SK-N-SH (cell line): Measurements from ENCODE around the gene THAP2. TPM values are rescaled to one million over a fixed set of nuclear protein-coding genes. Genes with fewer than 3 reads are reported as not detected.

Experiments
- CTCF ChIA-PET: fragments of 300-600, 350-600 bp; formaldehyde crosslinking; extraction: SDS; loops from one replicate; lab custom pipeline; 2021; lab: Yijun Ruan, JAX
- POLR2A ChIA-PET: fragments of 350-600 bp; sonication (Branson Sonifier 250); formaldehyde crosslinking; extraction: SDS; loops from one replicate; lab custom pipeline; 2020; ENCODE audit warnings: antibody characterized with exemption, inconsistent platforms; lab: Yijun Ruan, JAX
- DNase-seq: peaks from one replicate; pipeline ENCODE4 v3.0.0; 2012
- H2AFZ ChIP-seq: fragments of 200-600 bp; sonication (generic); 2 replicates; pipeline ENCODE4 v1.8.1; 2016; ENCODE audit warnings: antibody characterized with exemption, mild to moderate bottlenecking, low read depth
- H3F3A ChIP-seq: fragments of 200-600 bp; sonication (generic); replicated peaks from 2 replicates; pipeline ENCODE3; 2016; ENCODE audit warnings: antibody characterized with exemption, mild to moderate bottlenecking; ENCODE audit not compliant: insufficient read depth
- H3K27ac ChIP-seq, 2 experiments: fragments of 200-500 bp in 1 of 2; fragments of 200-600 bp in 1 of 2; sonication (Bioruptor generic) in 1 of 2; sonication (generic), shearing (Covaris generic) in 1 of 2; 2 replicates each; pipeline versions ENCODE4 v1.5.1 to v1.6.1; 2014 to 2016; ENCODE audit warnings: low read depth in 2 of 2, inconsistent platforms in 1 of 2, low read length in 1 of 2, mild to moderate bottlenecking in 1 of 2, mixed read lengths in 1 of 2
- H3K27me3 ChIP-seq: fragments of 200-600 bp; sonication (generic), shearing (Covaris generic); 2 replicates; pipeline ENCODE4 v1.6.1; 2016; ENCODE audit warnings: mixed run types; ENCODE audit not compliant: insufficient read depth
- H3K36me3 ChIP-seq, 2 experiments: fragments of 200-500 bp in 1 of 2; fragments of 200-600 bp in 1 of 2; sonication (Bioruptor generic) in 1 of 2; sonication (generic) in 1 of 2; replicated peaks in 1 of 2; 2 replicates each; pipeline versions ENCODE3 to v1.5.1; 2014 to 2016; ENCODE audit warnings: low read length in 1 of 2, mild to moderate bottlenecking in 1 of 2; ENCODE audit not compliant: insufficient read depth in 2 of 2, control insufficient read depth in 1 of 2
- H3K4me1 ChIP-seq, 2 experiments: fragments of 200-500 bp in 1 of 2; fragments of 200-600 bp in 1 of 2; sonication (Bioruptor generic) in 1 of 2; sonication (generic), shearing (Covaris generic) in 1 of 2; 2 replicates each; pipeline versions ENCODE4 v1.5.1 to v1.6.1; 2014 to 2016; ENCODE audit warnings: low read depth in 1 of 2, low read length in 1 of 2, mixed run types in 1 of 2; ENCODE audit not compliant: insufficient read depth in 2 of 2, control insufficient read depth in 1 of 2
- H3K4me2 ChIP-seq: fragments of 200-600 bp; sonication (generic), shearing (Covaris generic); 2 replicates; pipeline ENCODE4 v1.6.1; 2017; ENCODE audit warnings: mixed run types
- H3K4me3 ChIP-seq, 2 experiments: fragments of 200-500 bp in 1 of 2; fragments of 200-600 bp in 1 of 2; sonication (Bioruptor generic) in 1 of 2; sonication (generic), shearing (Covaris generic) in 1 of 2; 2 replicates each; pipeline versions ENCODE4 v1.5.1 to v1.8.1; 2014 to 2016; ENCODE audit warnings: low read depth in 2 of 2, inconsistent platforms in 1 of 2, low read length in 1 of 2, mild to moderate bottlenecking in 1 of 2, mixed read lengths in 1 of 2, moderate library complexity in 1 of 2
- H3K79me2 ChIP-seq: fragments of 200-600 bp; sonication (generic); 2 replicates; pipeline ENCODE4 v1.8.1; 2017; ENCODE audit warnings: mild to moderate bottlenecking; ENCODE audit not compliant: insufficient read depth
- H3K9ac ChIP-seq: fragments of 200-600 bp; sonication (generic); 2 replicates; pipeline ENCODE4 v1.6.1; 2017; ENCODE audit warnings: mixed run types
- H3K9me2 ChIP-seq: fragments of 200-600 bp; sonication (generic); 2 replicates; pipeline ENCODE4 v1.6.1; 2017; ENCODE audit warnings: mixed run types
- H3K9me3 ChIP-seq: fragments of 200-600 bp; sonication (generic); 2 replicates; pipeline ENCODE4 v1.6.1; 2017; ENCODE audit warnings: mixed run types, mild to moderate bottlenecking, moderate library complexity
- H4K20me1 ChIP-seq: fragments of 200-600 bp; sonication (generic); 2 replicates; pipeline ENCODE4 v1.6.1; 2017; ENCODE audit warnings: mild to moderate bottlenecking, mixed run types; ENCODE audit not compliant: insufficient read depth
- ELF1 ChIP-seq: IDR thresholded peaks from 2 replicates; pipeline ENCODE4 v1.4.0; 2012
- FOSL2 ChIP-seq: IDR thresholded peaks from 2 replicates; pipeline ENCODE4 v1.4.0; 2012; ENCODE audit warnings: low read depth, mild to moderate bottlenecking, moderate library complexity, borderline replicate concordance
- FOXJ3 ChIP-seq: sonication (generic); formaldehyde crosslinking; IDR thresholded peaks from 2 replicates; pipeline ENCODE4 v1.5.1; 2020; ENCODE audit warnings: mild to moderate bottlenecking, missing genetic modification reagents
- FOXM1 ChIP-seq: IDR thresholded peaks from 2 replicates; pipeline ENCODE4 v1.4.0; 2012; ENCODE audit warnings: low read depth, mild to moderate bottlenecking
- GATA2 ChIP-seq: sonication (generic); formaldehyde crosslinking; IDR thresholded peaks from 2 replicates; pipeline ENCODE4 v1.5.0; 2020; ENCODE audit warnings: mild to moderate bottlenecking, missing genetic modification reagents
- NFIC ChIP-seq: IDR thresholded peaks from 2 replicates; pipeline ENCODE4 v1.4.0; 2012; ENCODE audit warnings: borderline replicate concordance
- NRF1 ChIP-seq: IDR thresholded peaks from 2 replicates; pipeline ENCODE4 v1.6.1; 2012; ENCODE audit warnings: low read depth, mild to moderate bottlenecking, low read length
- RCOR1 ChIP-seq: fragments of 150-350 bp; IDR thresholded peaks from 2 replicates; pipeline ENCODE4 v1.6.1; 2017; ENCODE audit warnings: antibody characterized with exemption, low read length
- RFX5 ChIP-seq: IDR thresholded peaks from 2 replicates; pipeline ENCODE4 v1.6.1; 2012; ENCODE audit warnings: mild to moderate bottlenecking, improper control_type of control experiment, low read length
- RXRA ChIP-seq: IDR thresholded peaks from 2 replicates; pipeline ENCODE4 v1.4.0; 2012; ENCODE audit warnings: low read depth, mild to moderate bottlenecking, borderline replicate concordance
- SMC3 ChIP-seq: IDR thresholded peaks from 2 replicates; pipeline ENCODE4 v1.6.1; 2012; ENCODE audit warnings: low read depth, low read length, improper control_type of control experiment
- TAF1 ChIP-seq: IDR thresholded peaks from 2 replicates; pipeline ENCODE4 v1.6.1; 2012; ENCODE audit warnings: low read depth, mild to moderate bottlenecking, low read length, moderate library complexity, borderline replicate concordance
- TEAD4 ChIP-seq: IDR thresholded peaks from 2 replicates; pipeline ENCODE4 v1.4.0; 2012; ENCODE audit warnings: mild to moderate bottlenecking, borderline replicate concordance; ENCODE audit not compliant: insufficient read depth
- WGBS: methylation state at CpG from one replicate; pipeline ENCODE4 v1.1.6; 2017; ENCODE audit warnings: low lambda C conversion rate; 5-methylcytosine and 5-hydroxymethylcytosine counted together
- polyA plus RNA-seq, 3 experiments: library from polyadenylated mRNA; depleted of rRNA; stranded (reverse); fragments of >200 nt; gene quantifications; 2 replicates each; pipeline ENCODE4 v1.2.3, GENCODE V29; 2012
- TF ChIP-seq, protein P1 (sequence below): IDR thresholded peaks from 2 replicates; pipeline ENCODE4 v1.4.0; 2012; ENCODE audit warnings: low read depth
- TF ChIP-seq, protein P2 (sequence below): fragments of 200-600 bp; sonication (generic); IDR thresholded peaks from 2 replicates; pipeline ENCODE4 v1.6.1; 2017; ENCODE audit warnings: antibody characterized with exemption, mild to moderate bottlenecking, moderate library complexity
- TF ChIP-seq, protein P3 (sequence below): fragments of 150-350 bp; IDR thresholded peaks from 2 replicates; pipeline ENCODE4 v1.6.1; 2016; ENCODE audit warnings: mild to moderate bottlenecking, low read depth, low read length
- TF ChIP-seq, protein P4 (sequence below): IDR thresholded peaks from 2 replicates; pipeline ENCODE4 v1.4.0; 2012; ENCODE audit warnings: low read depth, borderline replicate concordance

The THAP2 gene
- polyA plus RNA-seq, 1 of the 3 experiments (the other 2 are of a cell fraction) = 2.9 TPM

DNA sequence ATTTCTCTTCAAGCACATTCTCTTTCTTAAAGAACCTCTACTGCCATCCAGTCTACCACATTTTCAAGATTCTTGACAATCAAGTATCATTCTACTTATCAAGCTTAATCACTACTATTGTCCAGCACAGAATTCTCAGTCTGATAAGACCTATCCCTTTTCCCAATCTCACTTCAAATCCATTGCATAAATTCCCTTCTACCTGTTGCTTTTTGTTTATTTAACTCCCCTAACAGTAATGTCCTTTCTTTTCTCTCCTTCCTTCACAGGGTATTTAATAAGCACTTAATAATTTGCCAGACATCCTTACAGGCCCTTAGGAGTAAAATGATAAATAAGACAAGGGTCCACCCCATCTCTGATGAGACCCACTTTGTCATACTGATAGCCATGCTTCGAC, 42.2 kb upstream of the THAP2 start:
- H3K36me3 ChIP-seq = peaks cover 92 to 93% of the 10 kb centered on the region in 2 experiments
- H3K9me3 ChIP-seq = no peaks in the 10 kb centered on the region
- ChIA-PET CTCF (interaction anchor here (0.6 to 1.4 kb wide), 5 partner anchors 9 to 583 kb away, joined by 3 read pairs; no protein-coding TSS in a partner anchor), POLR2A (no interaction called here)
- no peaks in the 10 kb centered on the region for H3K9me2 ChIP-seq
- peaks cover 18% of the 10 kb centered on the region for H3F3A ChIP-seq
- no peak for DNase-seq
- no peak overlapping the region for H3K4me3 ChIP-seq
- peaks cover 46% of the 10 kb centered on the region for H3K79me2 ChIP-seq
- TF ChIP-seq FOSL2 = no peak
- no peak for TF ChIP-seq FOXJ3 (CRISPR knock-in tag)
- no peak for TF ChIP-seq NFIC
- TF ChIP-seq, protein P1, sequence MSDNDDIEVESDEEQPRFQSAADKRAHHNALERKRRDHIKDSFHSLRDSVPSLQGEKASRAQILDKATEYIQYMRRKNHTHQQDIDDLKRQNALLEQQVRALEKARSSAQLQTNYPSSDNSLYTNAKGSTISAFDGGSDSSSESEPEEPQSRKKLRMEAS = no peak
- TF ChIP-seq, protein P2, sequence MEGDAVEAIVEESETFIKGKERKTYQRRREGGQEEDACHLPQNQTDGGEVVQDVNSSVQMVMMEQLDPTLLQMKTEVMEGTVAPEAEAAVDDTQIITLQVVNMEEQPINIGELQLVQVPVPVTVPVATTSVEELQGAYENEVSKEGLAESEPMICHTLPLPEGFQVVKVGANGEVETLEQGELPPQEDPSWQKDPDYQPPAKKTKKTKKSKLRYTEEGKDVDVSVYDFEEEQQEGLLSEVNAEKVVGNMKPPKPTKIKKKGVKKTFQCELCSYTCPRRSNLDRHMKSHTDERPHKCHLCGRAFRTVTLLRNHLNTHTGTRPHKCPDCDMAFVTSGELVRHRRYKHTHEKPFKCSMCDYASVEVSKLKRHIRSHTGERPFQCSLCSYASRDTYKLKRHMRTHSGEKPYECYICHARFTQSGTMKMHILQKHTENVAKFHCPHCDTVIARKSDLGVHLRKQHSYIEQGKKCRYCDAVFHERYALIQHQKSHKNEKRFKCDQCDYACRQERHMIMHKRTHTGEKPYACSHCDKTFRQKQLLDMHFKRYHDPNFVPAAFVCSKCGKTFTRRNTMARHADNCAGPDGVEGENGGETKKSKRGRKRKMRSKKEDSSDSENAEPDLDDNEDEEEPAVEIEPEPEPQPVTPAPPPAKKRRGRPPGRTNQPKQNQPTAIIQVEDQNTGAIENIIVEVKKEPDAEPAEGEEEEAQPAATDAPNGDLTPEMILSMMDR = no peak
- TF ChIP-seq, protein P3, sequence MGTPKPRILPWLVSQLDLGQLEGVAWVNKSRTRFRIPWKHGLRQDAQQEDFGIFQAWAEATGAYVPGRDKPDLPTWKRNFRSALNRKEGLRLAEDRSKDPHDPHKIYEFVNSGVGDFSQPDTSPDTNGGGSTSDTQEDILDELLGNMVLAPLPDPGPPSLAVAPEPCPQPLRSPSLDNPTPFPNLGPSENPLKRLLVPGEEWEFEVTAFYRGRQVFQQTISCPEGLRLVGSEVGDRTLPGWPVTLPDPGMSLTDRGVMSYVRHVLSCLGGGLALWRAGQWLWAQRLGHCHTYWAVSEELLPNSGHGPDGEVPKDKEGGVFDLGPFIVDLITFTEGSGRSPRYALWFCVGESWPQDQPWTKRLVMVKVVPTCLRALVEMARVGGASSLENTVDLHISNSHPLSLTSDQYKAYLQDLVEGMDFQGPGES = no peak
- no peak for TF ChIP-seq RFX5
- no peak for TF ChIP-seq RCOR1
- no peak for TF ChIP-seq RXRA
- TF ChIP-seq TAF1 = no peak
- TF ChIP-seq SMC3 = no peak
- no peak overlapping the region for H3K4me2 ChIP-seq
- H3K27me3 ChIP-seq = no peaks in the 10 kb centered on the region
- H2AFZ ChIP-seq = no peak overlapping the region
- WGBS = 91% methylated on average over 1 of the region's 1 CpG
- no peak overlapping the region for H3K27ac ChIP-seq
- no peak overlapping the region for H3K9ac ChIP-seq
- peaks cover 0 to 6% of the 10 kb centered on the region in 2 experiments; a peak in 1 of 4 replicates for H3K4me1 ChIP-seq
- no peaks in the 10 kb centered on the region; the same call in 1 of the 2 replicates for H4K20me1 ChIP-seq

DNA sequence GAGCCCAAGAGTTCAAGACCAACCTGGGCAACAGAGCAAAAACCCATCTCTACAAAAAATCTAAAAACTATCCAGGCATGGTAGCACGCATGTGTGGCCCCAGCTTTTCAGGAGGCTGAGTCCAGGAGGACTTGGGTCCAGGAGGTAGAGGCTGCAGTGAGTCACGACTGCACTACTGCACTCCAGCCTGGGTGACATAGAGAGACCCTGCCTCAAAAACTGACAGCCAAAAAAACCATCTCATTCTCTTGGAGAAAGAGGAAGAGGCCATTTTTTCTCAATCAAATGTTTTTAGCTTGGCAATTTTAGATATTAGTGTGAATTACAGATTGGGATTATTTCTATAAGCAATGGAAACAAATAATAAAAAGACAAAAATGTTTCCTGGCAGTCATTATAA, 38.6 kb upstream of the THAP2 start:
- CTCF ChIA-PET = interaction anchor here (4.1 kb wide), 1 partner anchor 11 kb away, joined by 17 read pairs; no protein-coding TSS in a partner anchor
- no peak overlapping the region for H3K4me3 ChIP-seq
- TF ChIP-seq FOXM1 (no peak), ELF1 (no peak), NRF1 (no peak), SMC3 (no peak), TEAD4 (no peak), RCOR1 (no peak), GATA2 (CRISPR knock-in tag) (no peak)
- TF ChIP-seq, protein P3 = no peak
- TF ChIP-seq, protein P4, sequence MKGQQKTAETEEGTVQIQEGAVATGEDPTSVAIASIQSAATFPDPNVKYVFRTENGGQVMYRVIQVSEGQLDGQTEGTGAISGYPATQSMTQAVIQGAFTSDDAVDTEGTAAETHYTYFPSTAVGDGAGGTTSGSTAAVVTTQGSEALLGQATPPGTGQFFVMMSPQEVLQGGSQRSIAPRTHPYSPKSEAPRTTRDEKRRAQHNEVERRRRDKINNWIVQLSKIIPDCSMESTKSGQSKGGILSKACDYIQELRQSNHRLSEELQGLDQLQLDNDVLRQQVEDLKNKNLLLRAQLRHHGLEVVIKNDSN = no peak
- H3K27ac ChIP-seq = no peak overlapping the region
- peaks cover 0 to 17% of the 10 kb centered on the region in 2 experiments; a peak in 2 of 4 replicates for H3K4me1 ChIP-seq
- no peak for DNase-seq
- H3K9me2 ChIP-seq = no peaks in the 10 kb centered on the region
- peaks cover 41% of the 10 kb centered on the region for H3K79me2 ChIP-seq
- no peaks in the 10 kb centered on the region; the same call in 1 of the 2 replicates for H4K20me1 ChIP-seq
- POLR2A ChIA-PET = no interaction called here
- H3K36me3 ChIP-seq = peaks cover 91 to 96% of the 10 kb centered on the region in 2 experiments
- H3K4me2 ChIP-seq = no peak overlapping the region
- H2AFZ ChIP-seq = no peak overlapping the region
- no peak overlapping the region for H3K9ac ChIP-seq
- H3K9me3 ChIP-seq = no peaks in the 10 kb centered on the region
- H3K27me3 ChIP-seq = no peaks in the 10 kb centered on the region
- H3F3A ChIP-seq = peaks cover 38% of the 10 kb centered on the region
- WGBS = 100% methylated on average over 2 of the region's 2 CpGs
